PC-9 (cell line): ENCODE results near the gene NXN. TPM values are rescaled to one million over a fixed set of nuclear protein-coding genes. Genes with fewer than 3 reads are reported as not detected.
"Not testable (repeated sequence)": the region's sequence is repeated elsewhere in the genome, so short reads cannot be mapped to it uniquely, and the experiment has no call there.

Experiments
- BruUV-seq: library from RNA; stranded (reverse); fragments of 400-500 nt; replicated peaks from 2 replicates; lab custom pipeline; 2021; lab: Mats Ljungman, UMichigan
- CTCF ChIA-PET: fragments of 300-600 bp; sonication (Branson Sonifier 250); formaldehyde crosslinking; loops from one replicate; lab custom pipeline; 2022; ENCODE audit warnings: antibody characterized with exemption; lab: Charles Lee
- POLR2A ChIA-PET: fragments of 300-600 bp; sonication (Branson Sonifier 250); formaldehyde crosslinking; loops from one replicate; lab custom pipeline; 2022; ENCODE audit warnings: antibody characterized with exemption; ENCODE audit not compliant: unreplicated experiment; lab: Charles Lee
- DNase-seq, 2 experiments: peaks; one replicate each; pipeline versions ENCODE4 v3.0.0 to v3.0.0-alpha.2; 2015 to 2022; ENCODE audit warnings: mixed read lengths in 1 of 2
- H2AFZ ChIP-seq: fragments of 200-600 bp; sonication (generic); 2 replicates; pipeline ENCODE4 v1.8.1; 2017; ENCODE audit warnings: antibody characterized with exemption
- H3F3A ChIP-seq: fragments of 200-600 bp; sonication (generic); 2 replicates; pipeline ENCODE4 v1.8.1; 2017; ENCODE audit warnings: antibody characterized with exemption, mild to moderate bottlenecking, low read depth; ENCODE audit not compliant: insufficient read depth
- H3K27ac ChIP-seq: fragments of 200-600 bp; sonication (generic); 2 replicates; pipeline ENCODE4 v1.6.1; 2016; ENCODE audit warnings: mixed run types
- H3K27me3 ChIP-seq: fragments of 200-600 bp; sonication (generic); 2 replicates; pipeline ENCODE4 v1.6.1; 2016; ENCODE audit warnings: low read depth, mixed run types; ENCODE audit not compliant: insufficient read depth
- H3K36me3 ChIP-seq: fragments of 200-600 bp; sonication (generic); 2 replicates; pipeline ENCODE4 v1.6.1; 2016; ENCODE audit warnings: low read depth, mixed run types
- H3K4me1 ChIP-seq: fragments of 200-600 bp; sonication (generic); replicated peaks from 2 replicates; pipeline ENCODE4 v1.6.1; 2016; ENCODE audit warnings: mixed run types; ENCODE audit not compliant: insufficient read depth
- H3K4me2 ChIP-seq: fragments of 200-600 bp; sonication (generic); 2 replicates; pipeline ENCODE4 v1.6.1; 2017; ENCODE audit warnings: mixed run types
- H3K4me3 ChIP-seq: fragments of 200-600 bp; sonication (generic); 2 replicates; pipeline ENCODE4 v1.6.1; 2016; ENCODE audit warnings: mixed run types
- H3K79me2 ChIP-seq: fragments of 200-600 bp; sonication (generic); 2 replicates; pipeline ENCODE4 v1.6.1; 2017; ENCODE audit warnings: low read depth, mixed run types
- H3K9me2 ChIP-seq: fragments of 200-600 bp; sonication (generic); 2 replicates; pipeline ENCODE4 v1.8.1; 2017; ENCODE audit warnings: mild to moderate bottlenecking; ENCODE audit not compliant: insufficient read depth
- H3K9me3 ChIP-seq: fragments of 200-600 bp; sonication (generic); 2 replicates; pipeline ENCODE4 v1.8.1; 2016; ENCODE audit warnings: low read depth; ENCODE audit not compliant: insufficient read depth
- H4K20me1 ChIP-seq: fragments of 200-600 bp; sonication (generic); 2 replicates; pipeline ENCODE4 v1.8.1; 2017; ENCODE audit not compliant: insufficient read depth
- CTCF ChIP-seq: fragments of 200-600 bp; sonication (generic); conservative IDR thresholded peaks from 2 replicates; pipeline ENCODE4 v1.6.1; 2017; ENCODE audit warnings: mixed run types, antibody characterized with exemption, mild to moderate bottlenecking, moderate library complexity
- EZH2 ChIP-seq: fragments of 200-600 bp; sonication (generic); IDR thresholded peaks from 2 replicates; pipeline ENCODE4 v1.8.0; 2017; ENCODE audit warnings: antibody characterized with exemption, low read depth
- intact Hi-C: fragments of 100-400 bp; cut with micrococcal nuclease; formaldehyde crosslinking; loops from one replicate; pipeline ENCODE4 v1.10.0; 2022; ENCODE audit not compliant: unreplicated experiment
- total RNA-seq: library from RNA; stranded (reverse); gene quantifications from 2 replicates; pipeline ENCODE4 v1.2.3, GENCODE V29; 2021

NXN gene
- total RNA-seq, 1 experiment from 2014 or later, result 59.8 TPM

DNA sequence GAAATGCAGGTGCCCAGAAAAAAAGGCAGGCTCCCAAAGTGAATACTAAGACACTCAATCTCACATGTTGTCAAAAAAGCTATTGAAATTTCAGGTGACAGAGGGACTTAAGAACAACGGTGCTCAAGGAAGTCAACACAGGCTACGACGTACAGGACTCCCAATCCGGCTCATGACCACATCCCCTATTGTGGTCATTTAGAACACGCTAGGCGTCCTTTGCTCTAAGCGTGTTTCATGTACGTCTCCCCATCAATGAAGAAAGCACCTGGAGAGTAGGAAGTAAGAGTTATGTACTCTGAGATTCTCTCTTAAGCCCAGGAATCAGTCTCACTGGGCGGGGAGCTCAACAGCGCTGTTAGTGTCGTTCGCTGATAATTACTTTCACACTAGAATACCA is 103.3 kb downstream of the NXN start:
- H3K79me2 ChIP-seq, result no peaks in the 10 kb centered on the region
- H3K4me2 ChIP-seq, result no peak overlapping the region
- CTCF ChIA-PET, result interaction anchor here (0.6 kb wide), 1 partner anchor 102 kb away, joined by 7 read pairs; no protein-coding TSS in a partner anchor
- no peaks in the 10 kb centered on the region for H3K27me3 ChIP-seq
- H3F3A ChIP-seq, result no peaks in the 10 kb centered on the region; the same call in 1 of the 2 replicates
- H3K9me3 ChIP-seq, result no peaks in the 10 kb centered on the region
- no peaks in the 10 kb centered on the region for H3K9me2 ChIP-seq
- no peak for DNase-seq
- no peak overlapping the region for H2AFZ ChIP-seq
- POLR2A ChIA-PET, result no interaction called here
- intact Hi-C loops, result no loop called here
- no peak overlapping the region for H3K4me3 ChIP-seq
- H3K4me1 ChIP-seq, result no peaks in the 10 kb centered on the region
- H3K36me3 ChIP-seq, result no peaks in the 10 kb centered on the region
- BruUV-seq, result no TSS peak
- TF ChIP-seq EZH2, result no peak
- peaks cover 16% of the 10 kb centered on the region for H4K20me1 ChIP-seq
- H3K27ac ChIP-seq, result no peak overlapping the region

DNA sequence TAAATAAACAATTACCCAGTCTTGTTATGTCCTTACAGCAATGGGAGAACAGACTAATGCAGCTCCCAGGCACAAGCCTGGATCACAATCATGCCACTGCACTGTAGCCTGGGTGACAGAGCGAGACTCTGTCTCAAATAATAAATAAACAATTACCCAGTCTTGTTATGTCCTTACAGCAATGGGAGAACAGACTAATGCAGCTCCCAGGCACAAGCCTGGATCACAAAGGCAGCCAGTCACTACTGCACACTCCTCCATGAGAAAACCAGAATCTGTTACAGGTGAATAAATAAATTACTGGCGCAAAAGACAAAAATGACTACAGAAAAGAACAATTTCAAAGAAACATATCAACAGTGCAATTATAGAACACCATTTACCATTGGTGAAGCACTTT is 105.0 kb downstream of the NXN start:
- intact Hi-C loops, CTCF ChIA-PET: not testable (repeated sequence)

GRCh38 chr17:872855-873254 is 106.7 kb downstream of the NXN start:
- H4K20me1 ChIP-seq, result peaks cover 28% of the 10 kb centered on the region
- TF ChIP-seq EZH2, result no peak
- no peak for TF ChIP-seq CTCF
- POLR2A ChIA-PET, result interaction anchor here (0.5 to 0.7 kb wide), 3 partner anchors 10 to 108 kb away, joined by 3 to 20 read pairs (median 5); no protein-coding TSS in a partner anchor
- no peaks in the 10 kb centered on the region for H3K9me2 ChIP-seq
- H3K79me2 ChIP-seq, result no peaks in the 10 kb centered on the region
- no peaks in the 10 kb centered on the region for H3K9me3 ChIP-seq
- no peak for DNase-seq
- no peak overlapping the region for H3K4me2 ChIP-seq
- intact Hi-C loops, result no loop called here
- no peaks in the 10 kb centered on the region; the same call in 1 of the 2 replicates for H3F3A ChIP-seq
- no peak overlapping the region for H3K4me3 ChIP-seq
- H3K4me1 ChIP-seq, result no peaks in the 10 kb centered on the region
- H3K36me3 ChIP-seq, result no peaks in the 10 kb centered on the region
- CTCF ChIA-PET, result no interaction called here
- H2AFZ ChIP-seq, result no peak overlapping the region
- H3K27ac ChIP-seq, result no peak overlapping the region
- no peaks in the 10 kb centered on the region for H3K27me3 ChIP-seq
- BruUV-seq, result no TSS peak

More for the DNA sequence above, 105.0 kb downstream of the NXN start:
- H3F3A ChIP-seq, H3K4me1 ChIP-seq, POLR2A ChIA-PET, H3K4me3 ChIP-seq, DNase-seq, H3K9me3 ChIP-seq, H3K27me3 ChIP-seq, H3K36me3 ChIP-seq, H2AFZ ChIP-seq, H3K4me2 ChIP-seq, H3K79me2 ChIP-seq, BruUV-seq, H3K9me2 ChIP-seq, H3K27ac ChIP-seq: not testable (repeated sequence)
- H4K20me1 ChIP-seq, result peaks cover 20% of the 10 kb centered on the region

GRCh38 chr17:871751-872519 is 107.6 kb downstream of the NXN start:
- Histone ChIP-seq H3K4me1 (no peaks in the 10 kb centered on the region), H3K36me3 (no peaks in the 10 kb centered on the region), H3K27ac (no peak overlapping the region), H4K20me1 (peaks cover 34% of the 10 kb centered on the region), H3F3A (no peaks in the 10 kb centered on the region; the same call in 1 of the 2 replicates), H3K79me2 (no peaks in the 10 kb centered on the region), H2AFZ (no peak overlapping the region), H3K4me2 (no peak overlapping the region), H3K27me3 (no peaks in the 10 kb centered on the region), H3K9me2 (no peaks in the 10 kb centered on the region), H3K9me3 (no peaks in the 10 kb centered on the region), H3K4me3 (no peak overlapping the region)
- POLR2A ChIA-PET, result interaction anchor here (0.5 to 0.7 kb wide), 3 partner anchors 35 to 109 kb away, joined by 4 to 20 read pairs (median 5); no protein-coding TSS in a partner anchor
- no peak for DNase-seq
- CTCF ChIA-PET, result no interaction called here
- intact Hi-C loops, result no loop called here
- no TSS peak for BruUV-seq
- TF ChIP-seq CTCF (no peak), EZH2 (no peak)
